Epithelial cell of proximal tubule (primary cell): ENCODE data around the gene TUT1. TPM values are rescaled to one million over a fixed set of nuclear protein-coding genes. Genes with fewer than 3 reads are reported as not detected.
"Not testable (repeated sequence)": the region's sequence is repeated elsewhere in the genome, so short reads cannot be mapped to it uniquely, and the experiment has no call there.

Experiments used
- DNase-seq: peaks from one replicate; pipeline ENCODE4 v3.0.0-alpha.2; 2011; ENCODE audit warnings: low read depth
- H3K4me3 ChIP-seq: 2 replicates; pipeline ENCODE4 v1.5.1; 2011; ENCODE audit warnings: low read depth, mild to moderate bottlenecking, low read length
- total RNA-seq: library from RNA; depleted of rRNA; stranded (reverse); fragments of >200 nt; gene quantifications from 2 replicates; pipeline ENCODE4 v1.2.3, GENCODE V29; 2015
- TF ChIP-seq, protein P1 (sequence below): conservative IDR thresholded peaks from 2 replicates; pipeline ENCODE4 v1.5.1; 2012; ENCODE audit warnings: low read depth, mild to moderate bottlenecking, low read length

The TUT1 gene
- total RNA-seq, 1 donor from 2014 or later = 10.1 TPM

DNA sequence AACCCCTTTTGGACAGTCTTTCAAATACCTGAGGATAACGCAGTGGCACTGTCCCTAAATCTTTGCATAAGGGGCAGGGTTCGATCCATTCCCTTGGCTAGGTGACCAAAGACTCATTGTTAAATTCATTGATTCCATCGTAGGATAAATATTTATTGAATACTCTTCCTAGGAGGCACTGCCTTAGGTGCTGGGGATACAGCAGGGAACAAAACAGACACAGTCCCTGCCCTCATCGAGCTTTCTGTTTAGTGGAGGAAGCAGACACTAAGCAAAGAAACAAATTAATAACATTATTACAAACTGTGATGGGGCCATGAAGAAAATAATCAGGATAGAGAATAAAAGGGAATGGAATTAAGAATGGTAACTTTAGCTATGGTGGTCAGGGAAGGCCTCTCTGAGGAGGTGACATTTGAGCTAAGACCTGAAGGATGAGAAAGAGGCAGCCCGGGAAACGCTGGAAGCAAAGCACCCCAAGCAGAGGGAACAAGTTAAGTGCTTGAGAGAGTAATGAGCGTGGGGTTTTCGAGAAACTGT, 29.8 kb upstream of the TUT1 start:
- peak overlapping the region; percentile 87 for H3K4me3 ChIP-seq
- DNase-seq = no peak
- TF ChIP-seq, protein P1, sequence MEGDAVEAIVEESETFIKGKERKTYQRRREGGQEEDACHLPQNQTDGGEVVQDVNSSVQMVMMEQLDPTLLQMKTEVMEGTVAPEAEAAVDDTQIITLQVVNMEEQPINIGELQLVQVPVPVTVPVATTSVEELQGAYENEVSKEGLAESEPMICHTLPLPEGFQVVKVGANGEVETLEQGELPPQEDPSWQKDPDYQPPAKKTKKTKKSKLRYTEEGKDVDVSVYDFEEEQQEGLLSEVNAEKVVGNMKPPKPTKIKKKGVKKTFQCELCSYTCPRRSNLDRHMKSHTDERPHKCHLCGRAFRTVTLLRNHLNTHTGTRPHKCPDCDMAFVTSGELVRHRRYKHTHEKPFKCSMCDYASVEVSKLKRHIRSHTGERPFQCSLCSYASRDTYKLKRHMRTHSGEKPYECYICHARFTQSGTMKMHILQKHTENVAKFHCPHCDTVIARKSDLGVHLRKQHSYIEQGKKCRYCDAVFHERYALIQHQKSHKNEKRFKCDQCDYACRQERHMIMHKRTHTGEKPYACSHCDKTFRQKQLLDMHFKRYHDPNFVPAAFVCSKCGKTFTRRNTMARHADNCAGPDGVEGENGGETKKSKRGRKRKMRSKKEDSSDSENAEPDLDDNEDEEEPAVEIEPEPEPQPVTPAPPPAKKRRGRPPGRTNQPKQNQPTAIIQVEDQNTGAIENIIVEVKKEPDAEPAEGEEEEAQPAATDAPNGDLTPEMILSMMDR = no peak

- not testable (repeated sequence) for H3K4me3 ChIP-seq, DNase-seq
These were observed 25.6 kb upstream of the TUT1 start for GRCh38 chr11:62616957-62617356.

- TF ChIP-seq, protein P1 = no peak
- H3K4me3 ChIP-seq = no peak overlapping the region
- no peak for DNase-seq
These were observed 24.2 kb upstream of the TUT1 start for GRCh38 chr11:62615521-62615920.

DNA sequence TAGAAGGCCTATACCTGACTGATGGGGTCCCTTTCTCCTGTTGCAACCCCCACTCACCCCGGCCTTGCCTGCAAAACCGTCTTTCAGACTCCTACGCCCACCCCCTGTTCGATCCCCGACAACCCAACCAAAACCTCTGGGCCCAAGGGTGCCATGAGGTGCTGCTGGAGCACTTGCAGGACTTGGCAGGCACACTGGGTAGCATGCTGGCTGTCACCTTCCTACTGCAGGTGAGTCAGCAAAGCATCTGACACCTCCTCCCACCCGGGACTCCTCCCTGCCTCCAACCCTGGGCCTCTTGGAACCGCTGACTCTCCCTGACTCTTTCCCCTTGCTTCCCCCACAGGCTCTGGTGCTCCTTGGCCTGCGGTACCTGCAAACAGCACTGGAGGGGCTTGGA, 23.0 kb upstream of the TUT1 start:
- no peak overlapping the region for H3K4me3 ChIP-seq
- DNase-seq = no peak
- TF ChIP-seq, protein P1 = no peak

DNA sequence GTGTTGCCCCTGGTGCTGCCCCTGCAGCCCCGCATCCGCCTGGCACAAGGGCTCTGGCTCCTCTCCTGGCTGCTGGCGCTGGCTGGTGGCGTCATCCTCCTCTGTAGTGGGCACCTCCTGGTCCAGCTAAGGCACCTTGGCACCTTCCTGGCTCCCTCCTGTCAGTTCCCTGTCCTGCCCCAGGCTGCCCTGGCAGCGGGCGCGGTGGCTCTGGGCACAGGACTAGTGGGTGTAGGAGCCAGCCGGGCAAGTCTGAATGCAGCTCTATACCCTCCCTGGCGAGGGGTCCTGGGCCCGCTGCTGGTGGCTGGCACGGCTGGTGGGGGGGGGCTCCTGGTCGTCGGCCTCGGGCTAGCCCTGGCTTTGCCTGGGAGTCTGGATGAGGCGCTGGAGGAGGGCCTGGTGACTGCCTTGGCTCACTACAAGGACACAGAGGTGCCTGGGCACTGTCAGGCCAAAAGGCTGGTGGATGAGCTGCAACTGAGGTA, 22.0 kb upstream of the TUT1 start:
- TF ChIP-seq, protein P1 = no peak
- H3K4me3 ChIP-seq = peak overlapping the region; percentile 72
- DNase-seq = no peak

- DNase-seq = no peak
- peak within 1 kb of the TSS; percentile 72 for H3K4me3 ChIP-seq
- TF ChIP-seq, protein P1 = peak; percentile 80
These were observed 21.3 kb upstream of the TUT1 start, which contains the start of the genes EML3 and ROM1 for GRCh38 chr11:62612366-62613290. Gene EML3 (minus strand): TSS chr11:62612775. CDS start chr11:62612457, 318 bp downstream. Gene ROM1 (plus strand): TSS chr11:62613257. CDS start chr11:62613282, 25 bp downstream.

DNA sequence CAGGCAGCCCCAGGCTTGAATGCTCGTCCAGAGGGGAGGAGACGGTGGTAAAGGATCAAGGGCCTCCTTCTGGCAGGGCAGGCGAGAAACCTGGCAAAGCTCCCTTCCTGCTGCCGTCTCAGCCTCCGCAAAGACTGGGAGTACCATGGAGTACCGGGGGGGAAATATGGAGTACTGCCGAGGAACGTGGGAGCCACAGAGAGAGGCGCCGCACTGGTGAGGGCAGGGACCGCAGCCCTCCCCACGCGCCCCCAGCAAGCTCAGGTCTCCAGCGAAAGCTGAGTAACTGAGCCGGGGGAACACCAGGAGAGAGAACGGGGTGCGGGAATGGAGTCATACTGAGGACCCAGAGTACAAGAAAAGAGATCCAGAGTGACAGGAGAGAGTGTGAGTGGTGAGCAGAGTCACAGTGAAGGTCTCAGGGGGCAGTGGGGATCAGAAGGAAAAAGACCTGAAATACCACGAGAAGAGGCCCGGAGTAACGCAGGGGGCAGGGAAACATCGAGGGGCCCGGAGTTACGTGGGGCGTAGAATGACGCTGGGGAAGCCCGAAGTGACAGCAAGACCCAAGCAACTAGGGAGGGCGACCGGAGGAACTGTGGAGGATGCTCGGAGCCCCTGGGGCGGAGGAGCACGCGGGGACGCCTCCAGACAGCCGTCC, 20.5 kb upstream of the TUT1 start:
- TF ChIP-seq, protein P1 = no peak
- H3K4me3 ChIP-seq = peak overlapping the region; percentile 72
- no peak for DNase-seq
